Adipocyte (in vitro differentiated cells): Measurements from ENCODE around the gene SAMMSON.

Source experiments
- DNase-seq: peaks from one replicate; pipeline ENCODE4 v3.0.0-alpha.2; 2015; ENCODE audit warnings: low read depth
- H3K27me3 ChIP-seq: replicated peaks from 2 replicates; pipeline ENCODE4 v1.7.0; 2013; ENCODE audit warnings: mild to moderate bottlenecking, low read length, moderate library complexity; ENCODE audit not compliant: control insufficient read depth, insufficient read depth
- H3K36me3 ChIP-seq: 2 replicates; pipeline ENCODE4 v1.7.0; 2013; ENCODE audit warnings: low read length, mild to moderate bottlenecking, moderate library complexity; ENCODE audit not compliant: control insufficient read depth, insufficient read depth, severe bottlenecking
- H3K4me1 ChIP-seq: 2 replicates; pipeline ENCODE4 v1.7.0; 2013; ENCODE audit warnings: mild to moderate bottlenecking, low read length, moderate library complexity; ENCODE audit not compliant: control insufficient read depth, insufficient read depth
- H3K4me3 ChIP-seq: 2 replicates; pipeline ENCODE4 v1.7.0; 2013; ENCODE audit warnings: mild to moderate bottlenecking, low read length, moderate library complexity
- H3K9ac ChIP-seq: 2 replicates; pipeline ENCODE4 v1.7.0; 2013; ENCODE audit warnings: mild to moderate bottlenecking, low read length, moderate library complexity
- H3K9me3 ChIP-seq: 2 replicates; pipeline ENCODE4 v1.7.0; 2013; ENCODE audit warnings: mild to moderate bottlenecking, low read length, moderate library complexity; ENCODE audit not compliant: control insufficient read depth

SAMMSON gene

GRCh38 chr3:70065696-70066253, 66.2 kb downstream of the SAMMSON start:
- Histone ChIP-seq H3K9ac (no peak overlapping the region), H3K4me3 (no peak overlapping the region), H3K9me3 (no peaks in the 10 kb centered on the region), H3K4me1 (no peaks in the 10 kb centered on the region), H3K27me3 (peaks cover 14% of the 10 kb centered on the region), H3K36me3 (no peaks in the 10 kb centered on the region)
- DNase-seq = no peak

GRCh38 chr3:70067860-70068521, 68.5 kb downstream of the SAMMSON start:
- H3K36me3 ChIP-seq = no peaks in the 10 kb centered on the region
- H3K4me3 ChIP-seq = no peak overlapping the region
- H3K9me3 ChIP-seq = no peaks in the 10 kb centered on the region
- no peak overlapping the region for H3K9ac ChIP-seq
- H3K4me1 ChIP-seq = no peaks in the 10 kb centered on the region
- H3K27me3 ChIP-seq = peaks cover 14% of the 10 kb centered on the region
- no peak for DNase-seq

- H3K4me3 ChIP-seq = no peak overlapping the region
- no peak overlapping the region for H3K9ac ChIP-seq
- H3K27me3 ChIP-seq = peaks cover 7% of the 10 kb centered on the region
- H3K4me1 ChIP-seq = no peaks in the 10 kb centered on the region
- no peaks in the 10 kb centered on the region for H3K36me3 ChIP-seq
- no peak for DNase-seq
- no peaks in the 10 kb centered on the region for H3K9me3 ChIP-seq
Measured at GRCh38 chr3:70069557-70069956, 70.0 kb downstream of the SAMMSON start.

- Histone ChIP-seq H3K27me3 (peaks cover 7% of the 10 kb centered on the region), H3K9me3 (no peaks in the 10 kb centered on the region), H3K9ac (no peak overlapping the region), H3K36me3 (no peaks in the 10 kb centered on the region), H3K4me3 (no peak overlapping the region), H3K4me1 (no peaks in the 10 kb centered on the region)
- no peak for DNase-seq
Measured at GRCh38 chr3:70071138-70071537, 71.6 kb downstream of the SAMMSON start.

GRCh38 chr3:70072180-70072579, 72.6 kb downstream of the SAMMSON start:
- Histone ChIP-seq H3K4me3 (peak overlapping the region; percentile 46), H3K9me3 (no peaks in the 10 kb centered on the region), H3K4me1 (no peaks in the 10 kb centered on the region)

GRCh38 chr3:70072754-70073153, 73.2 kb downstream of the SAMMSON start:
- DNase-seq = no peak
- H3K9ac ChIP-seq = no peak overlapping the region
- peaks cover 3% of the 10 kb centered on the region for H3K27me3 ChIP-seq
- peaks cover 4% of the 10 kb centered on the region for H3K9me3 ChIP-seq
- H3K4me3 ChIP-seq = no peak overlapping the region
- no peaks in the 10 kb centered on the region for H3K36me3 ChIP-seq
- no peaks in the 10 kb centered on the region for H3K4me1 ChIP-seq

More at GRCh38 chr3:70072180-70072579, 72.6 kb downstream of the SAMMSON start:
- Histone ChIP-seq H3K9ac (no peak overlapping the region), H3K36me3 (no peaks in the 10 kb centered on the region), H3K27me3 (peaks cover 3% of the 10 kb centered on the region)
- DNase-seq = no peak

GRCh38 chr3:70075101-70075500, 75.6 kb downstream of the SAMMSON start:
- Histone ChIP-seq H3K4me3 (no peak overlapping the region), H3K36me3 (no peaks in the 10 kb centered on the region), H3K4me1 (peaks cover 4% of the 10 kb centered on the region), H3K9ac (no peak overlapping the region), H3K27me3 (no peaks in the 10 kb centered on the region), H3K9me3 (peaks cover 11% of the 10 kb centered on the region)
- no peak for DNase-seq

GRCh38 chr3:70076396-70076795, 76.9 kb downstream of the SAMMSON start:
- Histone ChIP-seq H3K36me3 (no peaks in the 10 kb centered on the region), H3K9ac (no peak overlapping the region), H3K27me3 (no peaks in the 10 kb centered on the region), H3K9me3 (peaks cover 11% of the 10 kb centered on the region), H3K4me1 (peaks cover 4% of the 10 kb centered on the region), H3K4me3 (no peak overlapping the region)
- DNase-seq = no peak

GRCh38 chr3:70078778-70079177, 79.2 kb downstream of the SAMMSON start:
- DNase-seq = peak; percentile 2
- H3K36me3 ChIP-seq = no peaks in the 10 kb centered on the region
- peaks cover 4% of the 10 kb centered on the region for H3K4me1 ChIP-seq
- H3K27me3 ChIP-seq = peaks cover 15% of the 10 kb centered on the region
- H3K4me3 ChIP-seq = no peak overlapping the region
- H3K9me3 ChIP-seq = peaks cover 11% of the 10 kb centered on the region
- H3K9ac ChIP-seq = no peak overlapping the region

- Histone ChIP-seq H3K36me3 (no peaks in the 10 kb centered on the region), H3K4me1 (no peaks in the 10 kb centered on the region), H3K4me3 (no peak overlapping the region), H3K9ac (no peak overlapping the region), H3K27me3 (peaks cover 19% of the 10 kb centered on the region), H3K9me3 (no peaks in the 10 kb centered on the region)
- no peak for DNase-seq
Measured at GRCh38 chr3:70085613-70086012, 86.1 kb downstream of the SAMMSON start.

- Histone ChIP-seq H3K9me3 (no peaks in the 10 kb centered on the region), H3K4me1 (no peaks in the 10 kb centered on the region), H3K9ac (no peak overlapping the region), H3K4me3 (no peak overlapping the region), H3K27me3 (peaks cover 19% of the 10 kb centered on the region), H3K36me3 (no peaks in the 10 kb centered on the region)
- DNase-seq = no peak
Measured at GRCh38 chr3:70086336-70086735, 86.8 kb downstream of the SAMMSON start.
